Kidney (tissue), 14 donors: ENCODE measurements around the gene ZNRF3. TPM values are rescaled to one million over a fixed set of nuclear protein-coding genes. Genes with fewer than 3 reads are reported as not detected.

Experiments used
- DNase-seq, 5 donors: peaks; one replicate each; pipeline ENCODE4 v3.0.0-alpha.2; 2013 to 2020
- FAIRE-seq: peaks from 2 replicates; lab custom pipeline; 2012; peaks lifted over from hg19 to GRCh38; lab: Jason Lieb, UNC
- H3K27ac ChIP-seq, 2 donors: one replicate each; pipeline ENCODE4 v1.7.0; 2013; ENCODE audit warnings: low read depth in 2 of 2, low read length in 2 of 2, inconsistent platforms in 1 of 2
- H3K27me3 ChIP-seq: one replicate; pipeline ENCODE4 v1.7.1; 2013; ENCODE audit warnings: low read length, inconsistent platforms; ENCODE audit not compliant: control insufficient read depth, insufficient read depth
- H3K36me3 ChIP-seq, 3 donors: one replicate each; pipeline versions ENCODE4 v1.7.0 to v1.7.1; 2013; ENCODE audit warnings: low read length in 3 of 3, control low read depth in 1 of 3, inconsistent platforms in 1 of 3; ENCODE audit not compliant: insufficient read depth in 3 of 3, control insufficient read depth in 2 of 3
- H3K4me1 ChIP-seq, 3 donors: one replicate each; pipeline versions ENCODE4 v1.7.0 to v1.7.1; 2013; ENCODE audit warnings: low read length in 3 of 3, inconsistent platforms in 1 of 3, low read depth in 1 of 3; ENCODE audit not compliant: control insufficient read depth in 2 of 3, insufficient read depth in 2 of 3
- H3K4me3 ChIP-seq, 3 donors: one replicate each; pipeline versions ENCODE4 v1.7.0 to v1.8.1; 2013; ENCODE audit warnings: low read length in 3 of 3, control low read depth in 1 of 3, inconsistent platforms in 1 of 3
- H3K9ac ChIP-seq, 3 donors: one replicate each; pipeline versions ENCODE4 v1.7.0 to v1.7.1; 2013; ENCODE audit warnings: low read length in 3 of 3, control low read depth in 1 of 3, inconsistent platforms in 1 of 3
- H3K9me3 ChIP-seq, 3 donors: one replicate each; pipeline versions ENCODE4 v1.7.0 to v1.7.1; 2013; ENCODE audit warnings: low read length in 3 of 3, control low read depth in 1 of 3, inconsistent platforms in 1 of 3; ENCODE audit not compliant: control insufficient read depth in 2 of 3, insufficient read depth in 1 of 3
- intact Hi-C: fragments of 100-400 bp; cut with DNase I; formaldehyde crosslinking; loops from one replicate; pipeline ENCODE4 v1.11.1; 2022
- polyA plus RNA-seq: library from polyadenylated mRNA; stranded (reverse); fragments of 350-450 nt; fragmentation: Illumina TruSeq; extraction: RNeasy Lipid Tissue Mini Kit (QIAGEN cat#74804); gene quantifications from one replicate; pipeline ENCODE4 v1.2.3, GENCODE V29; 2014; ENCODE audit warnings: low read depth, low replicate concordance; ENCODE audit not compliant: insufficient read depth
- total RNA-seq: library from RNA; stranded (reverse); fragmentation: NEBNext Ultra II Directional; extraction: Animal tissue kit (Norgen Biotek cat#: 25700); gene quantifications from one replicate; pipeline ENCODE4 v1.2.1, GENCODE V29; 2021
- TF ChIP-seq, protein P1 (sequence below): IDR thresholded peaks from 3 replicates; pipeline ENCODE4 v1.5.1; 2012; ENCODE audit warnings: mild to moderate bottlenecking, moderate library complexity, borderline replicate concordance; ENCODE audit not compliant: insufficient read depth; ENCODE audit errors: extremely low read depth
- donor health status: control.
- donor health status: control.
- donor health status: control.
- donor health status: control.
- donor health status: control.
- donor health status: DM: yes; HTN: yes; CAD: no.
- donor health status: Normal renal cell carcinoma (clear cell type).

The ZNRF3 gene
- total and polyA plus RNA-seq, 2 donors from 2014 or later = 6.8 to 24.4 TPM

DNA sequence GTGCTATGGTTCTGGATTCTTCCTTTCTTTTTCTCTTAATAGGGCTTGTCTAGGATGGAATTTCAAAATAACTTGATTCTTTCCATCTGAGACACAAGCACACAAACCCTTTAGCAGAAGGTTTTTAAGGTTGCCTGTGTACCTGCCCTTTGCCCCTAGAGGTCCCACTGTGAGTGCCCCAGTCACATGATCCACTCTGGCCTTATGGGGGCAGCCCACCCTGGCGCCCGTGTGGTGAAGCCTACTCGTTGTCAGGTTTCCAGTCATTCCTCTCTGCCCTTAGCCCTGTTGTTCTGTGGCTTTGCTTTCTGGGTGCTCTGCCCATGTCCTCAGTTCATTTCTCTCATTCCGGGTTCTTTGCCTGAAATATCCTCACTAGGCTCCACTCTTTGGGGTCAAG, 51.8 kb downstream of the ZNRF3 start:
- Histone ChIP-seq H3K9ac (no peak overlapping the region), H3K27me3 (no peaks in the 10 kb centered on the region), H3K27ac (peak overlapping the region; percentile 10 to 57), H3K36me3 (no peaks in the 10 kb centered on the region), H3K9me3 (no peaks in the 10 kb centered on the region), H3K4me1 (peaks cover 9 to 35% (median 33%) of the 10 kb centered on the region in 3 donors), H3K4me3 (no peak overlapping the region)
- intact Hi-C loops = no loop called here
- DNase-seq = no peak
- FAIRE-seq = no peak
- TF ChIP-seq, protein P1, sequence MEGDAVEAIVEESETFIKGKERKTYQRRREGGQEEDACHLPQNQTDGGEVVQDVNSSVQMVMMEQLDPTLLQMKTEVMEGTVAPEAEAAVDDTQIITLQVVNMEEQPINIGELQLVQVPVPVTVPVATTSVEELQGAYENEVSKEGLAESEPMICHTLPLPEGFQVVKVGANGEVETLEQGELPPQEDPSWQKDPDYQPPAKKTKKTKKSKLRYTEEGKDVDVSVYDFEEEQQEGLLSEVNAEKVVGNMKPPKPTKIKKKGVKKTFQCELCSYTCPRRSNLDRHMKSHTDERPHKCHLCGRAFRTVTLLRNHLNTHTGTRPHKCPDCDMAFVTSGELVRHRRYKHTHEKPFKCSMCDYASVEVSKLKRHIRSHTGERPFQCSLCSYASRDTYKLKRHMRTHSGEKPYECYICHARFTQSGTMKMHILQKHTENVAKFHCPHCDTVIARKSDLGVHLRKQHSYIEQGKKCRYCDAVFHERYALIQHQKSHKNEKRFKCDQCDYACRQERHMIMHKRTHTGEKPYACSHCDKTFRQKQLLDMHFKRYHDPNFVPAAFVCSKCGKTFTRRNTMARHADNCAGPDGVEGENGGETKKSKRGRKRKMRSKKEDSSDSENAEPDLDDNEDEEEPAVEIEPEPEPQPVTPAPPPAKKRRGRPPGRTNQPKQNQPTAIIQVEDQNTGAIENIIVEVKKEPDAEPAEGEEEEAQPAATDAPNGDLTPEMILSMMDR = no peak

DNA sequence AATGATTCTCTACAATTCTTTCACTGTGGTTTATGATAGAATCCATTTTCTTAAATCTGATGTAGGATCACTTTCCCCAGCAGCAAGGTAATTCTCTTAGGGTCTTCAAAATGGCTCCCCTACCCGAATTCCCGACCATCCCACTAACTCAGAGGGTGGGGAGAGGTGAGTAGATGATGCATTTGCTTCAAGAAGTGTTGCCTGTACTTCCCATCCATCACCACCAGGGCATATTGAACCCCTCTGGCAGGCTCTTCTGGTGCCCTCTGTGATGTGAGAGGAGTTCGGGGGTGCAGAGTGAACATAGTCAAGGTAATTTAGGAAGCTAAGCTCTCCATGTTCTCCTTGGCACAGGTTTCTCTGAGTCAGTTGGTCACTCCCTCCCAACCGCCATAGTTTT, 52.3 kb downstream of the ZNRF3 start:
- peak in 1 of 5 donors; percentile 30 for DNase-seq
- FAIRE-seq = no peak
- TF ChIP-seq, protein P1 = no peak
- no peaks in the 10 kb centered on the region for H3K27me3 ChIP-seq
- no peaks in the 10 kb centered on the region for H3K36me3 ChIP-seq
- no peaks in the 10 kb centered on the region for H3K9me3 ChIP-seq
- H3K4me1 ChIP-seq = peaks cover 7 to 33% (median 29%) of the 10 kb centered on the region in 3 donors
- H3K9ac ChIP-seq = no peak overlapping the region
- H3K27ac ChIP-seq = no peak overlapping the region
- intact Hi-C loops = no loop called here
- H3K4me3 ChIP-seq = no peak overlapping the region

DNA sequence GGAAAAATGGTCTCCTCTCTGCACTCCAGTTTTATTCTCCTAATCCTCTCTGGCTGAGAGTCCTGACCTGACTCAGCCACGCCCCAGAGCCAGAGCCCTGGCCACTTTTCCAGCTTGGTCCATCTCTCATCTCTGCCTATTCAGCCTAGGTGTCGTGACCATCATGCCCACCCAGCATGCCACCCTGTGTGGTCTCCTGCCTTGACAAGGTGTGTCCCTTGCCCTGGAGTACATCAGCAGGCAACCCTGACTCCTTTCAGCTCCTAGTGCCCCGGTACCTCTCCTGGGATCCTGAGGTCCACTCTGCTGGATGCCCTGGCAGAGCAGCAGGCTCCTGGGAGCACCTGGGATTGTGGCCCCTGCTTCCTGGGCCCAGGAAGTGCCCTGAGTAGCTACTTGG, 52.8 kb downstream of the ZNRF3 start:
- TF ChIP-seq, protein P1 = no peak
- no peak for DNase-seq
- no peak overlapping the region for H3K27ac ChIP-seq
- H3K9me3 ChIP-seq = no peaks in the 10 kb centered on the region
- FAIRE-seq = no peak
- peaks cover 7 to 31% (median 24%) of the 10 kb centered on the region in 3 donors for H3K4me1 ChIP-seq
- H3K4me3 ChIP-seq = no peak overlapping the region
- H3K36me3 ChIP-seq = no peaks in the 10 kb centered on the region
- H3K27me3 ChIP-seq = no peaks in the 10 kb centered on the region
- no peak overlapping the region for H3K9ac ChIP-seq
- intact Hi-C loops = no loop called here
